ENCODE results near the gene FEM1B. TPM values are rescaled to one million over a fixed set of nuclear protein-coding genes. Genes with fewer than 3 reads are reported as not detected.

FEM1B gene
- total and polyA plus RNA-seq, 7 donors: 23.5 to 188 (median 69.3) TPM

DNA sequence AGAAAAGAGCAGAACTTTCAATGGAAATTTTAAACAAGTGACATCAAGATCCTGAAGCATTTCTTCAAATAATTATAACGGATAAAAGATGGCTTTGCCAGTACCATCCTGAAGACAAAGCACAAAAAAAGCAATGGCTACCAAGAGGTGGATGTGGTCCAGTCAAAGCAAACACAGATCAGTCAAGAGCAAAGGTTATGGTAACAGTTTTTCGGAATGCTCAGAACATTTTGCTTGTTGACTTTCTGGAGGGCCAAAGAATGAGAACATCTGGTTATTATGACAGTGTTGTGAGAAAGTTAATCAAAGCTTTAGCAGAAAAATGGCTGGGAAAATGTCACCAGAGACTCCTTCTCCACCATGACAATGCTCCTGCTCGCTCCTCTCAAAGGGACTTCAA is 31.5 kb downstream of the FEM1B start:
- WGBS, 3 donors: 79 to 89% (median 83%) methylated on average over 3 of the region's 3 CpGs
- H3K27ac ChIP-seq: no peak overlapping the region

DNA sequence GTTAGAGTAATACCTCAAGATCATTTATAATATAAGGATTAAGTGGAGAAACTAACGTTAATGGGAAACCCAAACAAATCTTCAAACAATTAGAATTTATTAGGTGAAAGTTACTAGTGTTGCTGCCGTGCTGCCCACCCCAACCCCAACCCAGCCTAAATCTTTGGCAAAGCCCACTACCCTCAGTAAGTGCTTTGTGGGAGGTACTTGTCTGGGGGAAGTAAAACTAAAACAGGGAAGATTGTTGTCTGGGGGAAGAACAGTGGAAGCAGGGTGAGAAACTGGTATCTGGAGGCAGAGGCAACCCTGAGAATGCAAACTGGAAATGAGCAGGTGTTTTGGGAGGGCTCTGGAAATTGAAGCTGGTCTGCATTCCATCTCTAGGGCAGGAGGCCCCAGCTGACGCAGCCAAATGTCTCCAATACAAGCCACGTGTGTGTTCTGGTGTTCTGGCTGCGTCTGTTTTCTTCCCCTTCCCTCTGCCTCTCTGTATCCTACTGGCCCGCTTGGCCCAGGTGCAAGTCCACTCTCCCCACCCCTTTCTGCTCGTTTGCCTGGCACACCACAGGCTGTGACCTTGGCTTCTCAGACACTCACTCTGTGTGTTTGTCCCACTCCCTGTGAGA is 32.7 kb downstream of the FEM1B start:
- Histone ChIP-seq H3K4me1 (peaks cover 17% of the 10 kb centered on the region), H3K36me3 (ENCODE audit: insufficient read depth in 1 of 2, low read depth in 1 of 2) (no peaks in the 10 kb centered on the region), H3K4me3 (no peak overlapping the region), H3K27ac (no peak overlapping the region), H3K27me3 (ENCODE audit: insufficient read depth in 3 of 3, low read length in 2 of 3) (peaks cover 0 to 2% (median 0%) of the 10 kb centered on the region in 3 donors), H3K9me3 (no peaks in the 10 kb centered on the region)
- 33 to 42% (median 35%) methylated on average over 7 of the region's 7 CpGs for WGBS, 3 donors
- ATAC-seq: peak; percentile 42 to 65 (median 50)
- no peak for TF ChIP-seq CTCF (IDR thresholded peaks at IDR 0.05)
- DNase-seq: no peak
- intact Hi-C loops (cut with DNase I): loop anchor here in 1 of 2 donors (5.0 kb wide), 1 partner anchor 367 kb away; no protein-coding TSS in a partner anchor

More for the DNA sequence above, 31.5 kb downstream of the FEM1B start:
- ATAC-seq (no peak), DNase-seq (no peak)
- TF ChIP-seq CTCF (IDR thresholded peaks at IDR 0.05): no peak
- Histone ChIP-seq H3K4me3 (no peak overlapping the region), H3K9me3 (no peaks in the 10 kb centered on the region), H3K27me3 (ENCODE audit: insufficient read depth in 3 of 3, low read length in 2 of 3) (peaks cover 0 to 2% (median 0%) of the 10 kb centered on the region in 3 donors), H3K36me3 (ENCODE audit: insufficient read depth in 1 of 2, low read depth in 1 of 2) (no peaks in the 10 kb centered on the region), H3K4me1 (peaks cover 17% of the 10 kb centered on the region)
- intact Hi-C loops (cut with DNase I): loop anchor here in 1 of 2 donors (5.0 to 10.0 kb wide), 2 partner anchors 68 to 366 kb away; no protein-coding TSS in a partner anchor

DNA sequence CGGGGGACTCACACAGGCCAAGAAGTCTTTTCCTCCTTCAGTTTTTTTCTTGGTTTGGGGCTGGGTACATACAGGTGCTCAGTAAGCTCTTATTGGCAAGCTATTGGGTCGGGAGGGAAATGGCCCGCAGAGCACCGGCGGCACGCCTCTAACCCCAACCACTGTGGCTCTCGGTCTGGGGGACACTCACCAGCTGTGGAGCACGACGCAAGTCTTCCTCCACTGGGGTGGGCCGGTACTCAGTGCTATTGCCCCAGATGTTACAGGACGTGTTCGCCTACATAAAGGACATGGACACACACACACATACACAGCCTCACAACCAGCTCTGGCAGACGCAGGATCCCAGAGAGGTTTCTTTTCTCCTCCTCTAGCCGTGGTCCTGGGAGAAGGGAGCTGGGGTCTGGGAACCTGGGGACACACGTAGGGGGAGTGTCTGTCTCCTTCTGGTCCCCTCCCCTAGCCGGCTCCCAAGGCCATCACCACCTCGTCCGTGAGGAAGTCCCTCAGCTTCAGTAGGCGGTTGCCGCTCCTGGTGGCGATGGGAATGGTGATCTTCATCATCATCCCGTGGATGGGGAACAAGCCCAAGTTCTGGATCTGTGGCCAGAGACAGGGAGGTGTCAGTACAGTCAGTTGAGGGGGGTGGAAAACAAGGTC is 33.4 kb downstream of the FEM1B start:
- Histone ChIP-seq H3K27ac (no peak overlapping the region), H3K4me1 (peaks cover 17% of the 10 kb centered on the region), H3K36me3 (ENCODE audit: insufficient read depth in 1 of 2, low read depth in 1 of 2) (no peaks in the 10 kb centered on the region), H3K4me3 (no peak overlapping the region), H3K27me3 (ENCODE audit: insufficient read depth in 3 of 3, low read length in 2 of 3) (peaks cover 0 to 2% (median 0%) of the 10 kb centered on the region in 3 donors), H3K9me3 (no peaks in the 10 kb centered on the region)
- DNase-seq: no peak
- WGBS, 3 donors: 72 to 78% (median 75%) methylated on average over 22 of the region's 22 CpGs
- intact Hi-C loops (cut with DNase I): loop anchor here in 1 of 2 donors (5.0 kb wide), 1 partner anchor 366 kb away; no protein-coding TSS in a partner anchor
- TF ChIP-seq CTCF (IDR thresholded peaks at IDR 0.05): no peak
- no peak for ATAC-seq

- no peaks in the 10 kb centered on the region for H3K36me3 ChIP-seq (ENCODE audit: insufficient read depth in 1 of 2, low read depth in 1 of 2)
- no peak for ATAC-seq
- no peak for DNase-seq
- H3K9me3 ChIP-seq: no peaks in the 10 kb centered on the region
- peaks cover 13% of the 10 kb centered on the region for H3K4me1 ChIP-seq
- intact Hi-C loops (cut with DNase I): loop anchor here in 1 of 2 donors (5.0 kb wide), 1 partner anchor 366 kb away; no protein-coding TSS in a partner anchor
- WGBS, 3 donors: 95 to 100% (median 97%) methylated on average over 3 of the region's 3 CpGs
- no peak overlapping the region for H3K27ac ChIP-seq
- peaks cover 0 to 2% (median 0%) of the 10 kb centered on the region in 3 donors for H3K27me3 ChIP-seq (ENCODE audit: insufficient read depth in 3 of 3, low read length in 2 of 3)
- TF ChIP-seq CTCF (IDR thresholded peaks at IDR 0.05): no peak
- no peak overlapping the region for H3K4me3 ChIP-seq
These were observed 33.9 kb downstream of the FEM1B start for GRCh38 chr15:68311464-68311835.
